ENCODE measurements around the gene RNF215. TPM values are rescaled to one million over a fixed set of nuclear protein-coding genes. Genes with fewer than 3 reads are reported as not detected.

RNF215 gene
- total and polyA plus RNA-seq, 10 of the 15 experiments (the other 5 are each of a cell fraction or from before 2014, with no cell fraction given), result 0.31 to 7.6 (median 3.0) TPM; not detected in 1

DNA sequence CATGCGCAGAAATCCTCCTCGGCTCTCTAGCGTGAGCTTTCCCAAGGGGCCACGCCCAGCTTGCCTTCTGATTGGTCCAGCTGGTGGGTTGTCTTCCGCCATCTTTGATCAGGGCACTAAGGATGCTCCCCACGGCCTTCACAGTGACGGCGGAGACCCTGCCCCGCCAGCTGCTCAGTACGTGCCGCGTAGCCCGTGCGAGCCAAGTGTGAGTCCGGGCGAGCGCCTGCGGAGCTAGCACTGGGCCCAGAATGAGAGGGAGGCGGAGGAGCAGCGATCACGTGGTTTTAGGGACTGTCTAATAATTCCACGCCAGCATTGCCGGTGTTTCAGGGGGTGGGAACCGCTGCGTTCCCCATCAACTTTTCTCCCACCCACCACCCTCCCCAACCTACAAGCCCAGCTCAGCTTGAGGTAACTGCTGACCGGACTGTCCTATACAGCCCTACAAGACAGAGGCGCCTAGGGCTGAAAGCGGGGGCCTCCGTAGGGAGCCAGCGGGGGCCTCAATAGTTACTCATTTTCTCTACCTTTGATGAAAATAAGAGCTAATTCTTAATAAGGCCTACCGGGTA lies 36.8 kb upstream of the RNF215 start (continued):
- TF ChIP-seq ZBTB4 (CRISPR knock-in tag; IDR thresholded peaks at IDR 0.05), result no peak

GRCh38 chr22:30423301-30423958 lies 36.2 kb upstream of the RNF215 start:
- peaks cover 45% of the 10 kb centered on the region for H3K79me2 ChIP-seq (ENCODE audit: control insufficient read depth, insufficient read depth, low read length)
- DNase-seq (ENCODE audit: low read depth, low spot score) (no peak), FAIRE-seq (no peak), ATAC-seq (peak; percentile 51)
- H2AFZ ChIP-seq (ENCODE audit: control insufficient read depth, low read depth, low read length), result peak overlapping the region; percentile 84
- H3K27me3 ChIP-seq (replicated peaks in 1 of 2; ENCODE audit: control insufficient read depth in 2 of 2, insufficient read depth in 2 of 2, low read length in 1 of 2), result no peaks in the 10 kb centered on the region
- no peaks in the 10 kb centered on the region for H4K20me1 ChIP-seq (ENCODE audit: control insufficient read depth, insufficient read depth)
- H3K9ac ChIP-seq (ENCODE audit: control insufficient read depth, insufficient read depth, low read length), result peak overlapping the region; percentile 87
- peak overlapping the region; percentile 86 for H3K4me3 ChIP-seq
- SMC1A ChIA-PET (ENCODE audit: uncharacterized antibody, unreplicated experiment), result interaction anchor here (0.9 to 6.0 kb wide), 19 partner anchors 11 to 184 kb away, joined by 3 to 69 read pairs (median 5); partner anchors contain the start of genes CASTOR1, SEC14L2 and TCN2
- H3K4me1 ChIP-seq (ENCODE audit: control insufficient read depth, insufficient read depth, low read length), result peaks cover 22% of the 10 kb centered on the region
- TSS peak; percentile 55 for BruUV-seq (replicated peaks)
- H3K27ac ChIP-seq (ENCODE audit: control insufficient read depth, insufficient read depth), result peak overlapping the region; percentile 91
- under 1% methylated on average over 45 of the region's 45 CpGs for WGBS (ENCODE audit: insufficient coverage, insufficient replicate concordance, low lambda C conversion rate, missing lambda C conversion rate)
- no peaks in the 10 kb centered on the region; the same call in 2 of the 3 replicates for H3K9me3 ChIP-seq (replicated peaks; ENCODE audit: control insufficient read depth, insufficient read depth, low read length)
- in situ Hi-C loops (cut with MboI), result no loop called here
- CTCF ChIA-PET, result interaction anchor here (0.6 to 7.5 kb wide), 15 partner anchors 10 to 182 kb away, joined by 3 to 172 read pairs (median 4); partner anchors contain the start of genes CASTOR1, CCDC157, RNF215 and SEC14L2
- peaks cover 0 to 21% of the 10 kb centered on the region in 2 experiments; a peak in 2 of 4 replicates for H3K36me3 ChIP-seq (ENCODE audit: control insufficient read depth in 2 of 2, insufficient read depth in 2 of 2, low read length in 1 of 2)
- RAD21 ChIA-PET (ENCODE audit: unreplicated experiment), result interaction anchor here (1.0 to 7.3 kb wide), 12 partner anchors 9 to 332 kb away, joined by 3 to 137 read pairs (median 6); partner anchors contain the start of genes CASTOR1, CCDC157, RNF215 and SEC14L2
- H3K4me2 ChIP-seq (ENCODE audit: control insufficient read depth, insufficient read depth), result peak overlapping the region; percentile 83
- intact Hi-C loops (cut with micrococcal nuclease; ENCODE audit: unreplicated experiment), result no loop called here
- POLR2A ChIA-PET, result interaction anchor here (0.6 to 6.4 kb wide), 26 partner anchors 9 to 313 kb away, joined by 3 to 60 read pairs (median 4); partner anchors contain the start of genes CCDC157, RNF215, SEC14L2 and SF3A1
- TF ChIP-seq HDAC2 (IDR thresholded peaks at IDR 0.05), result no peak
- no peak for TF ChIP-seq USF1 (IDR thresholded peaks at IDR 0.05; ENCODE audit: borderline replicate concordance, extremely low read length, insufficient read depth, low read depth, low read length)
- TF ChIP-seq SUZ12 (IDR thresholded peaks at IDR 0.05; ENCODE audit: unreplicated experiment), result no peak
- TF ChIP-seq, protein P1, sequence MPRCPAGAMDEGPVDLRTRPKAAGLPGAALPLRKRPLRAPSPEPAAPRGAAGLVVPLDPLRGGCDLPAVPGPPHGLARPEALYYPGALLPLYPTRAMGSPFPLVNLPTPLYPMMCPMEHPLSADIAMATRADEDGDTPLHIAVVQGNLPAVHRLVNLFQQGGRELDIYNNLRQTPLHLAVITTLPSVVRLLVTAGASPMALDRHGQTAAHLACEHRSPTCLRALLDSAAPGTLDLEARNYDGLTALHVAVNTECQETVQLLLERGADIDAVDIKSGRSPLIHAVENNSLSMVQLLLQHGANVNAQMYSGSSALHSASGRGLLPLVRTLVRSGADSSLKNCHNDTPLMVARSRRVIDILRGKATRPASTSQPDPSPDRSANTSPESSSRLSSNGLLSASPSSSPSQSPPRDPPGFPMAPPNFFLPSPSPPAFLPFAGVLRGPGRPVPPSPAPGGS (IDR thresholded peaks at IDR 0.05; ENCODE audit: borderline replicate concordance, insufficient read depth, low read depth, low read length, poor library complexity, severe bottlenecking), result no peak
- no peak for TF ChIP-seq MLLT1 (IDR thresholded peaks at IDR 0.05)
- no peak for TF ChIP-seq SREBF1 (IDR thresholded peaks at IDR 0.05; ENCODE audit: low read length)
- TF ChIP-seq SMARCA5 (IDR thresholded peaks at IDR 0.05), result no peak

All from GM12878 (cell line).